MM.1S (cell line): Measurements from ENCODE around the gene KRTAP2-3.

ENCODE experiments used
- DNase-seq: peaks from one replicate; pipeline ENCODE4 v3.0.0-alpha.2; 2015
- H2AFZ ChIP-seq: fragments of 300-600 bp; sonication (generic); 2 replicates; pipeline ENCODE4 v1.6.0; 2016; ENCODE audit warnings: antibody characterized with exemption, low read length
- H3F3A ChIP-seq: fragments of 300-600 bp; sonication (generic); 2 replicates; pipeline ENCODE4 v1.6.1; 2016; ENCODE audit warnings: mild to moderate bottlenecking, antibody characterized with exemption, low read length, moderate library complexity, mixed read lengths; ENCODE audit not compliant: insufficient read depth
- H3K27ac ChIP-seq: fragments of 300-600 bp; sonication (generic); 2 replicates; pipeline ENCODE4 v1.5.1; 2016; ENCODE audit warnings: mild to moderate bottlenecking, low read length
- H3K27me3 ChIP-seq: fragments of 300-600 bp; sonication (generic); replicated peaks from 2 replicates; pipeline ENCODE4 v1.6.0; 2016; ENCODE audit warnings: low read length; ENCODE audit not compliant: insufficient read depth
- H3K36me3 ChIP-seq: fragments of 300-600 bp; sonication (generic); replicated peaks from 2 replicates; pipeline ENCODE4 v1.6.1; 2016; ENCODE audit warnings: mild to moderate bottlenecking, low read length, mixed read lengths; ENCODE audit not compliant: insufficient read depth
- H3K4me1 ChIP-seq: fragments of 300-600 bp; sonication (generic); 2 replicates; pipeline ENCODE4 v1.6.1; 2016; ENCODE audit warnings: low read length, mixed read lengths
- H3K4me2 ChIP-seq: fragments of 300-600 bp; sonication (generic); 2 replicates; pipeline ENCODE4 v1.6.0; 2016; ENCODE audit warnings: low read depth, low read length
- H3K4me3 ChIP-seq: fragments of 300-600 bp; sonication (generic); 2 replicates; pipeline ENCODE4 v1.5.1; 2016; ENCODE audit warnings: low read length, mixed read lengths
- H3K79me2 ChIP-seq: fragments of 300-600 bp; sonication (generic); 2 replicates; pipeline ENCODE4 v1.6.1; 2016; ENCODE audit warnings: mixed run types, low read length, mixed read lengths
- H3K9ac ChIP-seq: fragments of 300-600 bp; sonication (generic); 2 replicates; pipeline ENCODE4 v1.6.1; 2016; ENCODE audit warnings: low read length, mixed read lengths
- H3K9me2 ChIP-seq: fragments of 300-600 bp; sonication (generic); replicated peaks from 2 replicates; pipeline ENCODE4 v1.6.1; 2016; ENCODE audit warnings: mild to moderate bottlenecking, low read length, mixed read lengths; ENCODE audit not compliant: insufficient read depth
- H3K9me3 ChIP-seq: fragments of 300-600 bp; sonication (generic); replicated peaks from 2 replicates; pipeline ENCODE4 v1.6.1; 2016; ENCODE audit warnings: mild to moderate bottlenecking, low read length, mixed read lengths; ENCODE audit not compliant: insufficient read depth
- H4K20me1 ChIP-seq: fragments of 300-600 bp; sonication (generic); 2 replicates; pipeline ENCODE4 v1.6.1; 2016; ENCODE audit warnings: mild to moderate bottlenecking, low read length, moderate library complexity, mixed read lengths; ENCODE audit not compliant: insufficient read depth
- EZH2 ChIP-seq: fragments of 300-600 bp; sonication (generic); optimal IDR thresholded peaks from 2 replicates; pipeline ENCODE3; 2017; ENCODE audit warnings: low read depth, mild to moderate bottlenecking, antibody characterized with exemption, low read length, mixed read lengths
- EZH2phosphoT487 ChIP-seq: fragments of 300-600 bp; sonication (generic); IDR thresholded peaks from 2 replicates; pipeline ENCODE4 v1.6.1; 2018; ENCODE audit warnings: antibody characterized with exemption, low read length
- TF ChIP-seq, protein P1 (sequence below): fragments of 300-600 bp; sonication (generic); IDR thresholded peaks from 2 replicates; pipeline ENCODE4 v1.5.1; 2016; ENCODE audit warnings: antibody characterized with exemption, low read length, mixed read lengths

The KRTAP2-3 gene

DNA sequence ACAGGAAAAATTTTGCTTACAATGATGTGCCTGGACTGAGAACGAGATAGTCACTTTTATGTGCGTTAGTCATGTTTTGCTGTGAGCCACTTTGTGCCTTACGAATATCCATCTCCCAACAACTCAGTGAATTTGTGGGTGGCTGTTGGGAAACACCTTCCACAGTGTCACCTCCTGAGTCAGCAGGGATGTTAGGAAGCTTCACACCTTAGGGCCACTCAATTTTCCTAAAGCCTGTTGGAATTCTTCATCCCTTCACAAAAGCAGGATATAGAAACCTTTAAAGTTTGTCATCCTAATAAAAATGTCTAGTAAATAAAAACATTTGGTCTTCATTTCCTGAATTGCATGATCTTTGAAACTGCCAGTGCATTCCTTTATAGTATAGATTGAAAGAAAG, 46.7 kb downstream of the KRTAP2-3 start:
- Histone ChIP-seq H3K9me2 (no peaks in the 10 kb centered on the region; the same call in 1 of the 2 replicates), H3K36me3 (no peaks in the 10 kb centered on the region), H3K27me3 (no peaks in the 10 kb centered on the region), H2AFZ (no peak overlapping the region), H3K9me3 (no peaks in the 10 kb centered on the region), H3K4me3 (no peak overlapping the region), H3K27ac (no peak overlapping the region), H3K9ac (no peak overlapping the region), H4K20me1 (no peaks in the 10 kb centered on the region), H3F3A (no peaks in the 10 kb centered on the region), H3K4me2 (no peak overlapping the region), H3K79me2 (no peaks in the 10 kb centered on the region), H3K4me1 (no peaks in the 10 kb centered on the region)
- no peak for DNase-seq
- no peak for TF ChIP-seq EZH2phosphoT487
- no peak for TF ChIP-seq EZH2
- TF ChIP-seq, protein P1, sequence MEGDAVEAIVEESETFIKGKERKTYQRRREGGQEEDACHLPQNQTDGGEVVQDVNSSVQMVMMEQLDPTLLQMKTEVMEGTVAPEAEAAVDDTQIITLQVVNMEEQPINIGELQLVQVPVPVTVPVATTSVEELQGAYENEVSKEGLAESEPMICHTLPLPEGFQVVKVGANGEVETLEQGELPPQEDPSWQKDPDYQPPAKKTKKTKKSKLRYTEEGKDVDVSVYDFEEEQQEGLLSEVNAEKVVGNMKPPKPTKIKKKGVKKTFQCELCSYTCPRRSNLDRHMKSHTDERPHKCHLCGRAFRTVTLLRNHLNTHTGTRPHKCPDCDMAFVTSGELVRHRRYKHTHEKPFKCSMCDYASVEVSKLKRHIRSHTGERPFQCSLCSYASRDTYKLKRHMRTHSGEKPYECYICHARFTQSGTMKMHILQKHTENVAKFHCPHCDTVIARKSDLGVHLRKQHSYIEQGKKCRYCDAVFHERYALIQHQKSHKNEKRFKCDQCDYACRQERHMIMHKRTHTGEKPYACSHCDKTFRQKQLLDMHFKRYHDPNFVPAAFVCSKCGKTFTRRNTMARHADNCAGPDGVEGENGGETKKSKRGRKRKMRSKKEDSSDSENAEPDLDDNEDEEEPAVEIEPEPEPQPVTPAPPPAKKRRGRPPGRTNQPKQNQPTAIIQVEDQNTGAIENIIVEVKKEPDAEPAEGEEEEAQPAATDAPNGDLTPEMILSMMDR, result no peak

DNA sequence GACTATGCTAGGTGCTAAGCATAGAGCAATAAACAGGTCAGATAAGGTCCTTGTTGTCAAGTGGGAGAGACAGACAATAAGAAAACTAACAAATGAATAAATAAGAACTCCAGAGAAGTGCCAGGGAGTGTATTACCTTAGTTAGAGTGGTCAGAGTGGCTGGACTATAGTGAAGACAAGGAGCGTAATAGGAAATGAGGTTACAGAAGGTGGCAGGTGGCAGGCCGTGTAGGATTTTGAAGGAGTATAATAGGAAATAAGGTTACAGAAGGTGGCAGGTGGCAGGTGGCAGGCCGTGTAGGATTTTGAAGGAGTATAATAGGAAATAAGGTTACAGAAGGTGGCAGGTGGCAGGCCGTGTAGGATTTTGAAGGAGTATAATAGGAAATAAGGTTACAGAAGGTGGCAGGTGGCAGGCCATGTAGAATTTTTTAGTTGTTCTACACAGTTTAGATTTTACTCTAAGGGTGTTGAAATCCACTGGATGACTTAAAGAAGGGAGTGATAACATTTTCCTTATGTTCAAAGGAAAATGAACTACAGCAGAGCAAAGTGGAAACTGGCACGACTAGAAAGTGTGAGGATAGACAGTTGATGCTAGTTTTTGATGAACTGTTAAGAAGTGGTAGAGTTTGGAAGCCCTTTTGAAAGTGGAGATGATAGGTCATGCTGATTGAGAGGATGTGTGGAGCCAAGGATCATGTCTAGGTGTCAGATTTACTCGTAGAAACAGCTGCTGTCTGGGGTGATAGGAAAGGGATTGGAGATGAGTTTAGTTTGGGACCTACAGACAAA, 47.4 kb downstream of the KRTAP2-3 start:
- no peak overlapping the region for H3K27ac ChIP-seq
- no peak overlapping the region for H3K4me2 ChIP-seq
- H4K20me1 ChIP-seq, result no peaks in the 10 kb centered on the region
- H3F3A ChIP-seq, result no peaks in the 10 kb centered on the region
- H3K36me3 ChIP-seq, result no peaks in the 10 kb centered on the region
- TF ChIP-seq EZH2 (no peak), EZH2phosphoT487 (no peak)
- TF ChIP-seq, protein P1, result no peak
- no peaks in the 10 kb centered on the region; the same call in 1 of the 2 replicates for H3K9me2 ChIP-seq
- H2AFZ ChIP-seq, result no peak overlapping the region
- DNase-seq, result no peak
- no peaks in the 10 kb centered on the region for H3K9me3 ChIP-seq
- H3K9ac ChIP-seq, result no peak overlapping the region
- no peaks in the 10 kb centered on the region for H3K4me1 ChIP-seq
- no peaks in the 10 kb centered on the region for H3K79me2 ChIP-seq
- H3K27me3 ChIP-seq, result no peaks in the 10 kb centered on the region
- no peak overlapping the region for H3K4me3 ChIP-seq

DNA sequence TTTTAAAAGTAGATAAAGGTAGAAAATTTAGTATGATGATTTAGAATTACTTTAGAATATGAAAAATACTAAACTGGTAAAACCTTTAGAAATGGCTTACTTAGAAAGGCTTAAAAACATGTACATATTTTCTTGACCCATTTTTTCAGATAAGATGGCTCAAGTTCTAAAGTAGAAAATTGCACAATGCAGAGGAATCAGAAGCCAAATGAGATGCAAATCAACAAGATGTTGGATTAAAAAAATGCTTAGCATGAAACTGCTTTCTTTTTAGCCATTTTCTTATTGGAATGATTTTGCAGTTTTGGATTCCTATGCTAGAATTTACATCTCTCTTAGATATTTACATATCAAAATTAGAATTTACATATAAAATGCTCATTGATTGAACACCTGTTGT, 49.5 kb downstream of the KRTAP2-3 start:
- Histone ChIP-seq H3K27me3 (no peaks in the 10 kb centered on the region), H3K36me3 (no peaks in the 10 kb centered on the region), H3K9ac (no peak overlapping the region), H3K9me3 (no peaks in the 10 kb centered on the region), H3K4me2 (no peak overlapping the region), H3F3A (no peaks in the 10 kb centered on the region), H2AFZ (no peak overlapping the region), H3K27ac (no peak overlapping the region), H4K20me1 (no peaks in the 10 kb centered on the region), H3K4me1 (no peaks in the 10 kb centered on the region), H3K79me2 (no peaks in the 10 kb centered on the region), H3K9me2 (no peaks in the 10 kb centered on the region; the same call in 1 of the 2 replicates), H3K4me3 (no peak overlapping the region)
- no peak for DNase-seq
- TF ChIP-seq EZH2phosphoT487, result no peak
- TF ChIP-seq EZH2, result no peak
- TF ChIP-seq, protein P1, result no peak
